Measurements from ENCODE around the gene TNRC6B.

TNRC6B gene

GRCh38 chr22:40243891-40244290 lies 66.2 kb downstream of the TNRC6B start:
- no peak for DNase-seq

GRCh38 chr22:40244586-40244985 lies 66.9 kb downstream of the TNRC6B start:
- DNase-seq, result no peak

GRCh38 chr22:40247976-40248375 lies 70.3 kb downstream of the TNRC6B start:
- no peak for DNase-seq

GRCh38 chr22:40249286-40249685 lies 71.6 kb downstream of the TNRC6B start:
- no peak for DNase-seq

- no peak for DNase-seq
Observed at GRCh38 chr22:40250608-40251007, 72.9 kb downstream of the TNRC6B start.

- DNase-seq, result no peak
Observed at GRCh38 chr22:40251106-40251505, 73.4 kb downstream of the TNRC6B start.

GRCh38 chr22:40252146-40252545 lies 74.4 kb downstream of the TNRC6B start:
- DNase-seq, result no peak

- DNase-seq, result no peak
Observed at GRCh38 chr22:40256516-40256915, 78.8 kb downstream of the TNRC6B start.

- no peak for DNase-seq
Observed at GRCh38 chr22:40258017-40258416, 80.3 kb downstream of the TNRC6B start.

- no peak for DNase-seq
Observed at GRCh38 chr22:40258501-40258915, 80.8 kb downstream of the TNRC6B start.

GRCh38 chr22:40261783-40262182 lies 84.1 kb downstream of the TNRC6B start:
- DNase-seq, result no peak

- DNase-seq, result no peak
Observed at GRCh38 chr22:40263191-40263590, 85.5 kb downstream of the TNRC6B start.

- DNase-seq, result no peak
Observed at GRCh38 chr22:40265783-40266182, 88.1 kb downstream of the TNRC6B start.

- no peak for DNase-seq
Observed at GRCh38 chr22:40270031-40270430, 92.3 kb downstream of the TNRC6B start.

GRCh38 chr22:40270748-40271373 lies 93.1 kb downstream of the TNRC6B start:
- DNase-seq, result no peak

GRCh38 chr22:40271440-40271839 lies 93.7 kb downstream of the TNRC6B start:
- no peak for DNase-seq

GRCh38 chr22:40273319-40273718 lies 95.6 kb downstream of the TNRC6B start:
- no peak for DNase-seq

GRCh38 chr22:40276996-40277823 lies 99.5 kb downstream of the TNRC6B start:
- no peak for DNase-seq

GRCh38 chr22:40279017-40279416 lies 101.3 kb downstream of the TNRC6B start:
- no peak for DNase-seq

GRCh38 chr22:40281717-40282116 lies 104.0 kb downstream of the TNRC6B start:
- no peak for DNase-seq

- no peak for DNase-seq
Observed at GRCh38 chr22:40285513-40285912, 107.8 kb downstream of the TNRC6B start.

- no peak for DNase-seq
Observed at GRCh38 chr22:40289991-40290459, 112.3 kb downstream of the TNRC6B start.

- no peak for DNase-seq
Observed at GRCh38 chr22:40290516-40290915, 112.8 kb downstream of the TNRC6B start.

GRCh38 chr22:40294696-40295095 lies 117.0 kb downstream of the TNRC6B start:
- no peak for DNase-seq

Data from DMS 273 treated with DMSO at 0.1 percent for 48 hours (cell line).